ENCODE data around the gene C20orf144.

The C20orf144 gene

GRCh38 chr20:33676652-33677645, 14.8 kb downstream of the C20orf144 start:
- no peaks in the 10 kb centered on the region for H3K36me3 ChIP-seq (ENCODE audit: control insufficient read depth, insufficient read depth, low read length)
- no peak overlapping the region for H3K4me3 ChIP-seq (ENCODE audit: low read length)
- no peaks in the 10 kb centered on the region for H3K27me3 ChIP-seq (ENCODE audit: control insufficient read depth, insufficient read depth, low read length)
- no peak overlapping the region for H3K9ac ChIP-seq (ENCODE audit: low read length)
- H3K27ac ChIP-seq (ENCODE audit: low read depth, low read length) = no peak overlapping the region
- H3K4me1 ChIP-seq (ENCODE audit: control insufficient read depth, insufficient read depth, low read length) = peaks cover 21% of the 10 kb centered on the region

GRCh38 chr20:33677991-33678702, 16.0 kb downstream of the C20orf144 start:
- H3K27me3 ChIP-seq (ENCODE audit: control insufficient read depth, insufficient read depth, low read length) = no peaks in the 10 kb centered on the region
- peaks cover 16% of the 10 kb centered on the region for H3K4me1 ChIP-seq (ENCODE audit: control insufficient read depth, insufficient read depth, low read length)
- H3K27ac ChIP-seq (ENCODE audit: low read depth, low read length) = peak overlapping the region; percentile 3

DNA sequence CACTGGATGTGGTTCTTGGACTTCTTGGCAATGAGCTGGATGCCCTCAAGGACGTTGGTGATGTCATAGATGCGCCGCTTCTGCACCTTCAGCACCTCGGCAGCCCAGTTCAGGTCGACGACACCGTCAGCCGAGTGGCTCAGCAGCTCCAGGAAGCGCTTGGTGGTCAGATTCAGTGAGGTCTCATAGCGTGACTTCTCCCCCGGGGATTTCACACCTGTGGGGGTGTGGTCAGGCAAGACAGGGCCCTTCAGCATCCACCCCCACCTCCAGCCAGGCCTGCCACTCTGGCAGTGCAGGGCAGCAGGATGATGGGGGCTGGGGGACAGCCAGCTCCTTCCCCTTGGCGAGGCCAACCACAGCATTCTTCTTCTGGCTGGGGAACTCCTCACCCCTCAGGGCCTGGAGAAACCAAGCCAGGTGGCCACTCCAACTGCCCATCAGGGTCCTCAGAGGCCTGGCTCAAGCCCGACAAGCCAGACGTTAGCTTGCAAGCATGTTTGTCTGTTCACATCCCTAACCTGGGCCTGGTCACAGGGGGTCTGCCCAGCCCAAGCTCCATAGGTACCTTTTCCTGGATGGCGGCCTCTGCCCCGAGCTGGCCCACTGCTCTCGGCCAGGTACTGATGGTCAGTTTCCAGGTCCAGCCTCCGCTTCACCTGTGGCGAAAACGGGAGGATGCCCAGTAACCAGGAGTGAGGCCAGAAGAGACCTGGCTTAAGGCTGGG, 17.8 kb downstream of the C20orf144 start:
- H3K27me3 ChIP-seq (ENCODE audit: control insufficient read depth, insufficient read depth, low read length) = no peaks in the 10 kb centered on the region
- no peak overlapping the region for H3K27ac ChIP-seq (ENCODE audit: low read depth, low read length)
- no peak overlapping the region for H3K4me3 ChIP-seq (ENCODE audit: low read length)
- no peaks in the 10 kb centered on the region for H3K36me3 ChIP-seq (ENCODE audit: control insufficient read depth, insufficient read depth, low read length)
- peaks cover 10% of the 10 kb centered on the region for H3K4me1 ChIP-seq (ENCODE audit: control insufficient read depth, insufficient read depth, low read length)
- no peak overlapping the region for H3K9ac ChIP-seq (ENCODE audit: low read length)

More at GRCh38 chr20:33677991-33678702, 16.0 kb downstream of the C20orf144 start:
- Histone ChIP-seq H3K4me3 (ENCODE audit: low read length) (no peak overlapping the region), H3K36me3 (ENCODE audit: control insufficient read depth, insufficient read depth, low read length) (no peaks in the 10 kb centered on the region), H3K9ac (ENCODE audit: low read length) (no peak overlapping the region)

DNA sequence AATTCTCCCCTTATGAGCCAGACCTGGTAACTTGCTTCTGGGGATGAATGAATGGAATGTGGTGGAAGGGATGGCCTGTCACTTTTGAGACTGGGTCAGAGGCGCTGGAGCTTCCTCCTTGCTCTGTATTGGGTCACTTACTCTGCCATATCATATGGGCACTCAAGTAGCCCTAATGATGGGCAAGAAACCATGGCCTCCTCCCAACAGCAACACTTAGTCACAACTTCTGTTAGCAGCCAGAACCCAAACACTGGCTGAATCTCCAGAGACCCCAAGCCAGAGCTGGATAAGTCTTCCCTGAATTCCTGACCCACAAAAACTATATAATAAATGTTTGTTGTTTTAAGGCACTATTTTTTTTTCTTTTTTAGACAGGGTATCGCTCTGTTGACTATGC, 18.6 kb downstream of the C20orf144 start:
- Histone ChIP-seq H3K4me3 (ENCODE audit: low read length) (no peak overlapping the region), H3K9ac (ENCODE audit: low read length) (no peak overlapping the region), H3K4me1 (ENCODE audit: control insufficient read depth, insufficient read depth, low read length) (peaks cover 6% of the 10 kb centered on the region), H3K36me3 (ENCODE audit: control insufficient read depth, insufficient read depth, low read length) (no peaks in the 10 kb centered on the region), H3K27ac (ENCODE audit: low read depth, low read length) (no peak overlapping the region), H3K27me3 (ENCODE audit: control insufficient read depth, insufficient read depth, low read length) (no peaks in the 10 kb centered on the region)

DNA sequence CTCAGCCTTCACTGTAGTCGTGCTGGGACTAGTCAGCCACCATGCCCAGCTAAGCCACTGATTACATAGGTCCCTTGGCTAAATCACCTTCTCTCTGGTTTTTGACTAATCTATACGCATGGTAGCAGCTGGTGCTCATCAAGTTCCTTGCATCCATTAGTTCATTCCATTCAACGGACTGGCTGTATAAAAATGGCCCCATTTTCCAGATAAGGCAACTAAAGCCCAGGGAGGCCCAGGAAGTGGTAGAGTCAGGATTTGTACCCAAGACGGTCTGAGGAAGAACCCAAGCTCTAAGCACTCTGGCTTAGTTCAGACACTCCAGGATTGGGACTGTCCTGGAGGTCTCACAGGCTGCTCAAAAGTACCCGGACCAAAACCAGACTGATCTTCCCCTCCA, 19.2 kb downstream of the C20orf144 start:
- Histone ChIP-seq H3K27ac (ENCODE audit: low read depth, low read length) (no peak overlapping the region), H3K4me3 (ENCODE audit: low read length) (no peak overlapping the region), H3K36me3 (ENCODE audit: control insufficient read depth, insufficient read depth, low read length) (no peaks in the 10 kb centered on the region), H3K9ac (ENCODE audit: low read length) (no peak overlapping the region), H3K27me3 (ENCODE audit: control insufficient read depth, insufficient read depth, low read length) (no peaks in the 10 kb centered on the region), H3K4me1 (ENCODE audit: control insufficient read depth, insufficient read depth, low read length) (peaks cover 3% of the 10 kb centered on the region)

DNA sequence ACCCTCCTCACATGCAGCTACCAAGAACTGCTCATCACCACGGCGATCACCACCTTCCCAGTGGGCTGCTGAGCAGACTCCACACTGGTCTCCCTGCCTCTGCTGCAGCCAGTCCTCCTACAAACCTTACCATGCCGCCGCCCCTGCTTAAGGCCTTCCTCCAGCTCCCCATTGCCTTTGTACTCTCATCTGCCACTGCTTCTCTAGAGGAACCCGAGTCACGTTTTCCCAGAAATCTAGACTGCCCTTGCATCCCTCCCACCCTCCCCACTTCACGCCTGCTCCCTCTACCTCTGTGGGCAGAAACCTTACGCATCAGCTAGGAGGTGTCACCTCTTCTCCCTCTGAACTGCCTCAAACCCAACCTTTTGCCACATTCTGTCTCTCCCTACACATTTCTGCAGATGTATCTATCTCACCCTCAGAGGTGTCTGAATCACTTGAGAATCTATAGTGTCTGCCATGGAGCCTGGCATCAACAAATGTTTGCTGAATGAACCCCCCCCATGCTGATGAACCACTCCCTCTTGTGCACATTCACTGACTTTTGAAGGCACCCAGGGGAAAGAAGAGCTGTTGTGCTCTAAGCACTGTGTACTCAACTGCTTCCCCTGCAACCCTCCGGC, 19.7 kb downstream of the C20orf144 start:
- Histone ChIP-seq H3K4me1 (ENCODE audit: control insufficient read depth, insufficient read depth, low read length) (peaks cover 5% of the 10 kb centered on the region), H3K36me3 (ENCODE audit: control insufficient read depth, insufficient read depth, low read length) (no peaks in the 10 kb centered on the region), H3K4me3 (ENCODE audit: low read length) (no peak overlapping the region), H3K27ac (ENCODE audit: low read depth, low read length) (no peak overlapping the region), H3K27me3 (ENCODE audit: control insufficient read depth, insufficient read depth, low read length) (no peaks in the 10 kb centered on the region), H3K9ac (ENCODE audit: low read length) (no peak overlapping the region)

GRCh38 chr20:33684533-33685327, 22.6 kb downstream of the C20orf144 start:
- Histone ChIP-seq H3K4me3 (ENCODE audit: low read length) (no peak overlapping the region), H3K36me3 (ENCODE audit: control insufficient read depth, insufficient read depth, low read length) (no peaks in the 10 kb centered on the region), H3K27me3 (ENCODE audit: control insufficient read depth, insufficient read depth, low read length) (no peaks in the 10 kb centered on the region), H3K4me1 (ENCODE audit: control insufficient read depth, insufficient read depth, low read length) (peaks cover 7% of the 10 kb centered on the region), H3K27ac (ENCODE audit: low read depth, low read length) (no peak overlapping the region), H3K9ac (ENCODE audit: low read length) (no peak overlapping the region)

- no peak overlapping the region for H3K27ac ChIP-seq (ENCODE audit: low read depth, low read length)
Measured at GRCh38 chr20:33685328-33686099, 23.4 kb downstream of the C20orf144 start.

DNA sequence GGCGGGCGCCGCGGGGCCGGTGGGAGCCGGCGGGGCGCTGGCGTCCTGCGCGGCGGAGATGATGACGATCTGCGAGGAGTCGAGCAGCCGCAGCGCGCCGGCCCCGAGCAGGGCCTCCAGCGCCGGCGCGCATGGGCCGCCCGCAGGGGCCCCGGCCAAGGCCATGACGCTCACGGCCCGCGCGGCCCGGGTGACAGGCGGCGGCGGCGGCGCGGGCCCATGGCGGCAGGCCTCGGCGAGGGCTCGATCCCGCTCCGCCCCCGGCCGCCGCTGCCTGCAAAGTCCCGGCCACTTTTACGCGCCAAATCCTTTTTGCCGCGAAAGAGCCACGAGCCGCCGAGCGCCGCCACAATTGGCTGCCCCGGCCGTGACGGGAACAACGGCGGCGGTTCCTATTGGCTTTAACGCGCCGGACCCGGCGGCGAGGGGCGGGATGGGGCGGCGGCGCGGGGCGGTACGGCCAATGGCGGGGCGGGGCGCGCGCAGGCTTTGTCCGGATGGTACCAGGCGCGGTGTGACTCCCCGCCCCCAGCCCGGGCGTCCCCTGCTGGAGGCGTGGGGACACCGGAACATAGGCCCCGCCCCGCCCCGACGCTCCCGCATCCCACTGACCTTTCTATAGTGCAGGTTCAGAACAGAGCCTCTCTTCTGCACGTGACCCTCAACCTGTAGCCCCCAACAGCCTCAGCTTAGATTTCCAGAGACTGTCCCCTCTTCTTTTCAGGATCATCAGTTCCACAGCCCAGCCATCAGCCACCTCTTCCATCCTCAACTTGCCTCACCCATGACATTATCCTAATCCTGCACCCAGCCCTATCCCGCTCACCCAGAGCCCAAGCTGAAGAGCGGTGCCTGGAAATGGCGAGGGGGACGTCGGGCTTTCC, 24.2 kb downstream of the C20orf144 start, which contains the start of gene E2F1:
TSS of gene E2F1 (minus strand) at position 286 of the 884 bp plus-strand sequence. CDS start at position 165, 121 bp downstream.
- peak within 1 kb of the TSS; percentile 27 for H3K27ac ChIP-seq (ENCODE audit: low read depth, low read length)
- H3K4me1 ChIP-seq (ENCODE audit: control insufficient read depth, insufficient read depth, low read length) = peaks cover 7% of the 10 kb centered on the region
- H3K4me3 ChIP-seq (ENCODE audit: low read length) = peak within 1 kb of the TSS; percentile 49
- no peaks in the 10 kb centered on the region for H3K27me3 ChIP-seq (ENCODE audit: control insufficient read depth, insufficient read depth, low read length)
- H3K9ac ChIP-seq (ENCODE audit: low read length) = no peak within 1 kb of the TSS
- H3K36me3 ChIP-seq (ENCODE audit: control insufficient read depth, insufficient read depth, low read length) = no peaks in the 10 kb centered on the region

More at GRCh38 chr20:33685328-33686099, 23.4 kb downstream of the C20orf144 start:
- no peaks in the 10 kb centered on the region for H3K27me3 ChIP-seq (ENCODE audit: control insufficient read depth, insufficient read depth, low read length)
- H3K9ac ChIP-seq (ENCODE audit: low read length) = no peak overlapping the region
- no peaks in the 10 kb centered on the region for H3K36me3 ChIP-seq (ENCODE audit: control insufficient read depth, insufficient read depth, low read length)
- peak overlapping the region; percentile 25 for H3K4me3 ChIP-seq (ENCODE audit: low read length)
- H3K4me1 ChIP-seq (ENCODE audit: control insufficient read depth, insufficient read depth, low read length) = peaks cover 7% of the 10 kb centered on the region

DNA sequence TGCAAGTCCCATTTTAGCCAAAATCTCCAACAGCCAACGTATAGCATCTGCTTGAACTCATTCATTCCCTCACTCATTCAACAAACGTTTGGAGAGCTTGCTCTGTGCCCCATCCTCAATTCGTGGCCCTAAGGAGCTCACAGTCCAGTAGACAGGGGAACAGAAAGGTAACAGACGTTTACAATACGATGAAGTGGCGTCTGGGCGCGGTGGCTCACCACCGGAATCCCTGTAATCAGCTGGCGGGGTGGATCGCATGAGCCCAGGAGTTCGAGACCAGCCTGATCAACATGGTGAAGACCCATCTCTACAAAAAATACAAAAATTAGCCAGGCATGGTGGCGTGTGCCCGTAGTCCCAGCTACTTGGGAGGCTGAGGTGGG, 24.8 kb downstream of the C20orf144 start:
- Histone ChIP-seq H3K36me3 (ENCODE audit: control insufficient read depth, insufficient read depth, low read length) (no peaks in the 10 kb centered on the region), H3K4me1 (ENCODE audit: control insufficient read depth, insufficient read depth, low read length) (peaks cover 7% of the 10 kb centered on the region), H3K27ac (ENCODE audit: low read depth, low read length) (peak overlapping the region; percentile 27), H3K9ac (ENCODE audit: low read length) (no peak overlapping the region), H3K27me3 (ENCODE audit: control insufficient read depth, insufficient read depth, low read length) (no peaks in the 10 kb centered on the region), H3K4me3 (ENCODE audit: low read length) (peak overlapping the region; percentile 49)
